ENCODE results near the gene E2F1.

The E2F1 gene

GRCh38 chr20:33671573-33672288, 14.5 kb downstream of the E2F1 start:
- DNase-seq (ENCODE audit: low read depth in 2 of 2): no peak

DNA sequence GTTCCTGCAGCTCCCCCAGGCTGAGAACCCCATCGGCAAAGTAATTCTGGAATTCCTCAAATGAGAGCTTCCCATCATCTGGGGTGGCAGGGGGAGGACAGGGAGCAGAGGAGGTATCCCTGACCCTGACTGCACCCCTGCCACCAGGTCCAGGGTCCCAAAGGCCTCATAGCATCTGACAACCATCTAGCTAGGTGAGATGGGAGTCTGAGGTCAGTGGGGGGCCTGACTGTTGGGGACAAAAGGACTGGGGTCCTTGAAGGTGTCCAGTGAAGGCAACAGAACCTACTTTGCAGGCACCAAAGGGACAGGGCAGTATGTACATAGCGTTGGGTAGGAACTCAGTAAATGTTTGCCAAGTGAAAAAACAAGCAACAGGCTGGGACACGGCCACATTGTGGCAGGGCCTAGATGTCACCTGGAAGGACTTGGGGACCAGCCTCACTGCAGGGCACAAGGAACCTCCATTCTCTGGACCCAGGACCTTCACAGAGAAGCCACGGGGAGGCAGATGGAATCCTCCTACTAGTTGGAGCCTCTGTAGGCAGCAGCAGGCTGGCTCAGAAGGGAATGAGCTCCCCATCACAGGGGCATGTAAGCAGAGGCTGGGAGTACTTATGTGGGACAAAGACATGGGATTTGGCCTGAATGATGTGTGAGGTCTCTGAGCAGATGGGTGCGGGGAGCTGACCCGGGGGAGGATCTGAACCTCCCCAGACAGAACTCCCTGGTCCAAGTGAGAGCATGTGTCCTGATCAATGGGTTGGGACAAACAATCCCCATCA, 15.3 kb downstream of the E2F1 start:
- no peak for DNase-seq (ENCODE audit: low read depth in 2 of 2)

DNA sequence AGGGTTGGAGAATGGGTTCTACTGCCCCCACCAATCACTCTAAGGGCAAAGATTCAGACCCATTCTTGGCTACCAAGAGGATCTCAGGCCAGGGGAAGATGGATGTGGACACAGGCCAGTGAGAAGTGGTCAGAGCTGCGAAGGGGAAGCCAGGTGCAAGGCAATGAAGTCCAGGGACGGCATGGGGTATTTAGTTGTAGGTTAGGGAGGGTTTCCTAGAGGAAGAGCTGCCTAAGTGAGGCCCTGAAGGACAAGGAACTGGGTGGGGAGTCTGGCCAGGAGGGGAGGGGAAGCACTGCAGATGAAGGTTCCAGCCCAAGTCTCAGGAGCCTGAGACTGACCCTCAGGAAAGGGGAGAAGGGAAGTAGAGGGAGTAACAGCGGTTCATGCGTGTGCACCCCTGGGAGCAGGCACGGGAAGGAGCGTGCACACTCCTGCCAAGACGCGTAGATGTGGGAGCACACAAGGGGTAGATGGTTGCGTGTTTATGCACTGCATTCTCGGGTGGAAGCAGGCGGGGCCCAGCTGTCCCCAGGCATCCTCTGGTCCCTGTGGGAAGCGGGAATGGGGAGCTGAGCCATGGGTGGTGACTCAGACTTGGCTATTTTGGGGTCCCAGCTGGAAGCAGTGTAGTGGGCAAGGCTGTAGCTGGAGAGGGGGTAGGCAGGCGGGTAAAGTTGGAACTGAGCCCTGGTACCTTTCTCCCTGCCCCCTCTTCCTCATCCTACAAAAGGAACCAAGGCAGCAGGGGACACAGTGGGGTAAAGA, 16.1 kb downstream of the E2F1 start:
- DNase-seq (ENCODE audit: low read depth in 2 of 2): no peak

DNA sequence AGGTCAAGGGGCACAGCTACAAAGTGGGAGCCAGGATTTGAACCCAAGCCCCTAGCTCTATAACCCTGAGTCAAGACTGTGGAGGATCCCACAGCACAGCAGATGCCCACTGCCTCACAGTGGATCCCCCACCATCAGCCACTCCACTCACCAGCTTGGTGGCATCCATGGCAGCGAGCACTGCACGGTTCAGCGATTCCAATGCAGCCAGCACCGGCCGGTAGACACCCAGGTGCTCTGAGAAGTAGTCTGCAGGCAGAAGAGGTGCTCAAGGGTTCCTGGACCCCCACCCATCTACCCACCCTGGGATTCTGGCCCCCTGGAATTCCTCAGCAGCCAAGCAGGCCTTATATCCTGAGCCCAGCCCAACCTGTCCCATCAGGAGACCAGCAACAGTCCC, 17.0 kb downstream of the E2F1 start:
- no peak for DNase-seq (ENCODE audit: low read depth in 2 of 2)

- no peak for DNase-seq (ENCODE audit: low read depth in 2 of 2)
These were observed 17.6 kb downstream of the E2F1 start for GRCh38 chr20:33668466-33669155.

DNA sequence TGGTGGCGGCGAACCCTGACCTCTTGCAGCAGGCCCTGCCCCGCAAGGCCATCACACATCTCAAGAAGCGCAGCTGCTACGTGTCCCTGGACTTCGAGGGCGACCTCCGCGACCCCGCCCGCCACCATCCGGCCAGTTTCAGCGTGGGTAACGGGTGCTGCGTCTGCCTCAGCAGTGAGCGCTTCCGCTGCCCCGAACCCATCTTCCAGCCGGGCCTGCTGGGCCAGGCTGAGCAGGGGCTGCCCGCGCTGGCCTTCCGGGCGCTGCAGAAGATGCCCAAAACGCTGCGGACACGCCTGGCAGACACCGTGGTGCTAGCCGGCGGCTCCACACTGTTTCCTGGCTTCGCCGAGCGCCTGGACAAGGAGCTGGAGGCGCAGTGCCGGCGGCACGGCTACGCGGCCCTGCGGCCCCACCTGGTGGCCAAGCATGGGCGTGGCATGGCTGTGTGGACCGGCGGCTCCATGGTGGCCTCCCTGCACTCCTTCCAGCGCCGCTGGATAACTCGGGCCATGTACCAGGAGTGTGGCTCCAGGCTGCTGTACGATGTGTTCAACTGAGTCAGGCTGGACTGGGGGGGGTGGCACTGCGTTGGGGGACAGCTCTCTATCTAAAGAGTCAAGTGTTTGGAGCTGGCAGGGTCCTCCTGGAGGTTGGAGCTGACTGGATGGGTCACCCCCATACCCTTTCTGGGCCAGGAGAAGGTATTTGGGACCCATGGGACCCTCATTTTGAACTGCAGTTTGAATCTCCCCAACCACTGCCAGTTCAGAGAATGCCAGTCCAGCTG, 18.3 kb downstream of the E2F1 start:
- peak in 1 of 2 experiments; percentile 30 for DNase-seq (ENCODE audit: low read depth in 2 of 2)

GRCh38 chr20:33667245-33667675, 18.9 kb downstream of the E2F1 start:
- DNase-seq (ENCODE audit: low read depth in 2 of 2): no peak

GRCh38 chr20:33666293-33667244, 19.6 kb downstream of the E2F1 start, which contains the start of gene ACTL10:
Gene ACTL10 (plus strand): TSS chr20:33666943. CDS start chr20:33667498, 555 bp downstream.
- peak; percentile 85 to 86 for DNase-seq (ENCODE audit: low read depth in 2 of 2)

DNA sequence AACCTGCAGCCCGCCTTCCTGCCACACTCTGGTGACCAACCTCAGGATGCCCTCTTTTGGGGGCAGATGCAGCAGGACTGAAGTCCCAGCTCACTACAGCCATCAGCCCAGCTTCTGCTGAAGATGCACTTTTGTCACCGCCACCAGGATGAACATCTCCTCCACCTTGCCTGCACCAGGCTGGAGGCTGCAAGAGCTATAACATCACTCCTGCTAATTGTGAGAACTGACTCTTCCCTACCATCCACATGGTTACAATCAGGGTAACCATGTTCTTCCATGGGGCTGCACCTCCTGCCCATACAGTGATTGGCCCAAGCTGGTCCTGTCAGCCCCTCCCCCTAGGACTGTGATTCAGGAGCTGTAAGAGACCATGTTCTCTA, 21.4 kb downstream of the E2F1 start:
- DNase-seq (ENCODE audit: low read depth in 2 of 2): no peak

DNA sequence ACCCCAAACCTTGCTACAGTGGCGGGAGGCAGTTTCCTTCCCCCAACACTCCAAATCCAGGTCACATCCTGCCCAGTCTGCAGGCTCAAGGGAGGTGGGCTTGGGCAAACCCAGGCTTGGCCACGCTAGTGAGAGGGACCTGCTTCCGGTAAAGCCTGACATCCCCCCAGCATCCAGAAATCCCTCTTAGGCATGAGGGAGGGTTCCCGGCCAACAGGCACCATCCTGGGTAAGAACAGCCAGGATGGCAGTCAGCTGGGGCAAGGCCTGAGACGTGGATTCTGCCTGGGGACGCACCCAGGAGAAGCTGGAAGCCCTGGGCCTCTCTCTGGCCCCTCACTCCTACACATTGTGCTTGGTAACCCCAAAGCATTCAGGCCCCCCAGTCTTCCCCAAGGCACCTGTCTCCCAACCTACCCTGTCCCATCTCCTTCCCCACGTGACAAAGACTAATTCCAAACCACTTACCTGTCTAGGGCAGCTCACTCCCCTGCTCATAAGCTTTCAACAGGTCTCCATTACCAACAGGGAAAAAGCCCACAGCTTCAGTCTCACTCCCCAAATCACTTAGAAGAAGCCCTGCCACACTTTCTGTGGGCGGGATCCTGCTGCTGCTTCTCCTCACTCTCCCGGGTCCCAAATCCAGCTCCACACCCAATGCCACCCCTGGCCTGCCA, 22.0 kb downstream of the E2F1 start:
- DNase-seq (ENCODE audit: low read depth in 2 of 2): no peak

DNA sequence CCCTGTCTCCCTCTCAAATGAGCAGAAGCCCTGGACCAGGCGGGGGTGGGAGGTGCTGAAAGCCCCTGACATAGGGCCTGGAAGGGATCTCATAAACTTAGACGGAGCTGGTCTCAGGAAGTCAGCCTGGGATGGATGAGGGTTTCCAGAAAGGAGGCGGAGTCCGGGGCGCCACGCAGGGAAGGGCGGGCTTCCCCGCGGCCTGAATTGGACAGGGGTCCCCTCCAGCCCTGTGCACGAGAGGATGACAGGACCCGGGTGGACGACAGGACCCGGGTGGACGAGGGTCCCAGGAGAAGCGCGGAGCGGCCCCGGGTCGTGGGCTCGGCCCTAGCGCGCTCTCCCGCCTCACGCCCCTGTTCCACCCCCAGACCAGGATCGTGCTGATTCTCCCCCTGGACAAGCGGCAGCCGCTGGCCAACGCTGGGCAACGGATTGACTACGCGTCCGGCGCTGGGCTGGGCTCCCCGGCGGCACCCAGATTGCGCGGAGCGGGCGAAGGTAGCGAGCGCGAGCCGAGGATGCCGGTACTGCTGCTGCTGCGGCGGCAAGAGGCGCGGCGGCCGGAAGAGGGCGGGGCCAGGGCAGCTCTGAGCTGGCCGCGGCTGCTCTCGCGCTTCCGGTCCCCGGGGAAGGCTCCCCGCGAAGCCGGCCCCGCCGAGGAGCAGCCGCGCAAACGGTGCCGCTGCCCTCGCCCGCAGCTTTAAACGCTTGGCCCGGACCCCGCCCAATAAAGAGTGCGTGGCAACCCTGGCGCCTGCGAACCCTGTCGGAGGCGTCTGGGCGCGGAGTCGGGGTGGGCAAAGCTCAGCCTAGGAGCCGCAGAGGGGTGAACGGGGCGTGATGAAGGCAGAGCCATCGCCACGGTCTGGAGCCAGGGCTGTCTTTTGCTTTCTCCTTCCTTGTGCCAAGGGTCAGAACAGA, 22.8 kb downstream of the E2F1 start:
- DNase-seq (ENCODE audit: low read depth in 2 of 2): peak in 1 of 2 experiments; percentile 29

DNA sequence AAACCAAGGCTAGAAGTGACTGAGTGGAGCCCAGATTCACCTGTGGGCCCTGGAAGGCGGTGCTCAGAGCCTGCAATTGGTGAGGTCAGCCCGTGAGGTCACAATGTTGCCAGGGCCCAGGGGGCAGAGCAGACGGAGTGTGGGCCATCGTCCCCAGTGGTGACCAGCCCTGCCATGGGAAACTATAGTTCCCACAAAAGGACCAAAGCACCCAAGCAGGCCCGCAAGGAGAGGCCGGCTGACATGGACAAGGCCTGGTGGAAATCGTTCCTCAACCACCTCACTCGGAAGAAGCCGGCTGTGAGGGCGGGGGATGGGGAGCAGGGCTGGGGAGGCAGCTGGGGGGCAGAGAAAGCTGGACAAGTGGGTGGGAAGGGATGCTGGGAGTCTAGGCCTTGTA, 24.0 kb downstream of the E2F1 start, which contains the start of gene C20orf144:
Gene C20orf144 (plus strand): TSS at position 156 of the 400 bp plus-strand sequence. CDS start 19 bp downstream, at position 175.
- no peak for DNase-seq (ENCODE audit: low read depth in 2 of 2)

- no peak for DNase-seq (ENCODE audit: low read depth in 2 of 2)
These were observed 25.5 kb downstream of the E2F1 start for GRCh38 chr20:33660685-33661058.

GRCh38 chr20:33660035-33660684, 26.0 kb downstream of the E2F1 start:
- DNase-seq (ENCODE audit: low read depth in 2 of 2): no peak

DNA sequence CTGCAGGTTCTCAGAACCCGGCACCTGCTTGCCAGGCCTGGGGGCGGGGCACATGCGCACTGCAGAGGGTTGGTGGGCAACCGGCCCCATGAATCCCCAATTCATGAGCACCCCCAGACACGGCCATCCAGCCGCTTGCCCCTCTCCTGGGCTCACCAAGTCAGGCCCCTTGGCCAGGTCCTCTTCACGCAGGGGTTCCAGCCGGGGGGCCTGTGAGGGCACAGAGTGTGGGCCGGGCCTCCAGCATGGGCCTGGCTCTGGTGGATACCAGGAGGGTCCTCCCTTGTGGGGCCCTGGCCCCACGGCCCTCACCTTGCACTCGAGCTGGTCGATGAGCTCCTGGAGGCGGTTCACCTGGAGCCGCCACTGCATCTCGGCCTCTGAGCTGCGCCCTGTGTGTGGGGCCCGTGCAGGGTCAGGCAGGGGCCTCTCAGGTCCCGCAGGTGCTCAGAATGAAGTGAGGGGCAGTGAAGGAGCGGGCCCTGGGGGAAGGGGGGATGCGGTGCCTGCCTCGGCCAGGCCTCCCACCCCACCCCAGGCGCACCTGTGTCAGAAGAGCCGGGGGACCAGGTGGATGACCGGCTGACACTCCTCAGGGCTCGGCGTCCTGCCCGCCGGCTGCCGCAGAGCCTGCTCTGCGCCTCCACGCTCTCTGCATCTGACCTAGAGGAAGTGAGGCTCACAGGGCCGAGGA, 26.7 kb downstream of the E2F1 start:
- no peak for DNase-seq (ENCODE audit: low read depth in 2 of 2)

DNA sequence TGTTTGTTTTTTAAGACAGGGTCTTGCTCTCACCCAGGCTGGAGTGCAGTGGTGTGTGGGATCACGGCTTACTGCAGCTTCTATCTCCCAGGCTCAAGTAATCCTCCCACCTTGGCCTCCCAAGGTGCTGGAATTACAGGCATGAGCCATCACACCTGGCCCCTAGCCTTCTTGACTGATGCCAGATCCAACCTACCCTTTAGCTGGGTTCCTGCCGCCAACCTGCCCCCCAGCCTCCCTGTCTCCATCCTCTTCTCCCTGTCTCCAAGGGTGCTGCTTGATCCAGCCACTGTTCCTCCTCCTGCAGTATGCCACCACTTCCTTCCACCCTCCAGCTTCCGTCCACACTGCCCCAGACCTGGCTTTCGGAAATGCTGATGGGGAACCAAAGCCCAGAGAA, 27.3 kb downstream of the E2F1 start:
- no peak for DNase-seq (ENCODE audit: low read depth in 2 of 2)

DNA sequence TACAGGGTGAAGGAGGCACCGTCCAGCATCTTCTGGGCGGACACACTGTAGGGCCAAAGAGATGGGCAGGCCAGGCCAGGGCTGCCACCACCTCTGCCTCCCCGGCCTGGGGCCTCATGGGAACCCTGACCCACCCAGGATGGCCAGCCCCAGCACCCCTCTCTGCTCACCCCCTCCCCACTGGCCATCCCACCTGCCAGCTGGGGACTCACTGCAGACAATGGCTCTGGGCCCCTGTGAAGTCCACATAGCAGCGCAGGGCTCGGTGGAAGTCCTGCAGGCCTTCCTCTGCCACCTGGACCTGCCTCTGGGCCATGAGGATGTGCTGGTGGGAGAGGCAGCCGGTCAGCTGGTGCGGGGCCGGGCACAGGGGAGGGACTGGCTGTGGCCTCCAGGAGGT, 27.7 kb downstream of the E2F1 start:
- no peak for DNase-seq (ENCODE audit: low read depth in 2 of 2)

Measured in fibroblast of skin of left quadriceps (primary cell).